ENCODE data around the gene UQCC5.

- TF ChIP-seq POLR2A (IDR thresholded peaks at IDR 0.05) = no peak
- TF ChIP-seq CTCF (IDR thresholded peaks at IDR 0.05) = no peak
These were observed 10.5 kb upstream of the UQCC5 start for GRCh38 chr3:52525680-52526561.

Data from testis (tissue), 2 donors.